Measurements from ENCODE around the gene EN1. TPM values are rescaled to one million over a fixed set of nuclear protein-coding genes. Genes with fewer than 3 reads are reported as not detected.
A peak's percentile ranks its signal among the peaks of the same experiment; 100 is the strongest.

EN1 gene
- total RNA-seq, 1 experiment from 2014 or later = not detected

GRCh38 chr2:118841828-118842461, 5.5 kb downstream of the EN1 start:
- 0 out of 2 replicates have a peak, but pooled peaks have one; percentile 14 for TF ChIP-seq PRDM15 (CRISPR knock-in tag; IDR thresholded peaks at IDR 0.05)
- TF ChIP-seq NFYB (CRISPR knock-in tag; conservative IDR thresholded peaks at IDR 0.05; ENCODE audit: low read depth) = no peak
- ATAC-seq = no peak
- CTCF ChIA-PET = interaction anchor here (7.1 kb wide), 1 partner anchor 13 kb away, joined by 62 read pairs; no protein-coding TSS in a partner anchor
- Mint-ChIP-seq H3K9me3 (no peaks in the 10 kb centered on the region), H3K4me1 (peaks cover 55% of the 10 kb centered on the region), H3K27ac (no peak overlapping the region), H3K36me3 (peaks cover 3% of the 10 kb centered on the region; the same call in 1 of the 2 replicates), H3K4me3 (peak overlapping the region; percentile 63), H3K27me3 (ENCODE audit: low read depth) (peaks cover 98% of the 10 kb centered on the region)
- DNase-seq (ENCODE audit: low spot score) = no peak
- POLR2A ChIA-PET = no interaction called here

- no peak for DNase-seq (ENCODE audit: low spot score)
- no peak overlapping the region for H3K27ac Mint-ChIP-seq
- ChIA-PET CTCF (interaction anchor here (7.1 kb wide), 1 partner anchor 14 kb away, joined by 62 read pairs; no protein-coding TSS in a partner anchor), POLR2A (no interaction called here)
- TF ChIP-seq JUN (CRISPR knock-in tag; IDR thresholded peaks at IDR 0.05) (peak; percentile 18; the same call in 1 of the 2 replicates), SP1 (CRISPR knock-in tag; conservative IDR thresholded peaks at IDR 0.05) (no peak)
- peak overlapping the region; percentile 63 for H3K4me3 Mint-ChIP-seq
- no peak for ATAC-seq
- peaks cover 100% of the 10 kb centered on the region for H3K27me3 Mint-ChIP-seq (ENCODE audit: low read depth)
- H3K4me1 Mint-ChIP-seq = peaks cover 60% of the 10 kb centered on the region
- H3K36me3 Mint-ChIP-seq = peaks cover 3% of the 10 kb centered on the region; the same call in 1 of the 2 replicates
- H3K9me3 Mint-ChIP-seq = no peaks in the 10 kb centered on the region
Measured at GRCh38 chr2:118841450-118841827, 6.0 kb downstream of the EN1 start.

- peaks cover 49% of the 10 kb centered on the region for H3K4me1 Mint-ChIP-seq
- ChIA-PET CTCF (interaction anchor here (0.8 to 1.3 kb wide), 2 partner anchors 9 to 16 kb away, joined by 3 to 4 read pairs; partner anchors contain the start of gene EN1), POLR2A (interaction anchor here (0.6 kb wide), 3 partner anchors 10 to 169 kb away, joined by 3 to 4 read pairs (median 4); no protein-coding TSS in a partner anchor)
- TF ChIP-seq FOXP4 (CRISPR knock-in tag; IDR thresholded peaks at IDR 0.05) (no peak), KAT7 (CRISPR knock-in tag; IDR thresholded peaks at IDR 0.05; ENCODE audit: borderline replicate concordance) (no peak), NFYB (CRISPR knock-in tag; conservative IDR thresholded peaks at IDR 0.05; ENCODE audit: low read depth) (no peak), ZNF671 (CRISPR knock-in tag; IDR thresholded peaks at IDR 0.05) (no peak), ZNF263 (CRISPR knock-in tag; IDR thresholded peaks at IDR 0.05; ENCODE audit: low read depth) (no peak), HMGA2 (CRISPR knock-in tag; IDR thresholded peaks at IDR 0.05) (no peak), CREB1 (CRISPR knock-in tag; IDR thresholded peaks at IDR 0.05) (no peak), ZNF423 (CRISPR knock-in tag; IDR thresholded peaks at IDR 0.05) (no peak), ATF3 (CRISPR knock-in tag; conservative IDR thresholded peaks at IDR 0.05) (no peak), NR1H2 (CRISPR knock-in tag; IDR thresholded peaks at IDR 0.05) (no peak)
- peaks cover 100% of the 10 kb centered on the region for H3K27me3 Mint-ChIP-seq (ENCODE audit: low read depth)
- H3K9me3 Mint-ChIP-seq = no peaks in the 10 kb centered on the region
- ATAC-seq (no peak), DNase-seq (ENCODE audit: low spot score) (no peak)
- no peaks in the 10 kb centered on the region for H3K36me3 Mint-ChIP-seq
- no peak overlapping the region for H3K27ac Mint-ChIP-seq
- H3K4me3 Mint-ChIP-seq = no peak overlapping the region
Measured at GRCh38 chr2:118838741-118839455, 8.6 kb downstream of the EN1 start.
